HG03558 (cell line): Measurements from ENCODE around the gene ZC3H18.
"Not testable (repeated sequence)": the region's sequence is repeated elsewhere in the genome, so short reads cannot be mapped to it uniquely, and the experiment has no call there.

Experiments used
- ATAC-seq: cut with Tn5 transposase; IDR thresholded peaks from one replicate; pipeline ENCODE4 v1.9.1; 2021; ENCODE audit warnings: moderate number of reproducible peaks; ENCODE audit not compliant: unreplicated experiment; ENCODE audit errors: extremely low read depth

Gene ZC3H18

GRCh38 chr16:88665148-88665547 lies 94.9 kb downstream of the ZC3H18 start:
- ATAC-seq, result no peak

- ATAC-seq, result no peak
Observed at GRCh38 chr16:88665570-88665969, 95.4 kb downstream of the ZC3H18 start.

- no peak for ATAC-seq
Observed at GRCh38 chr16:88667461-88667860, 97.3 kb downstream of the ZC3H18 start.

GRCh38 chr16:88669493-88669892 lies 99.3 kb downstream of the ZC3H18 start:
- ATAC-seq, result not testable (repeated sequence)

GRCh38 chr16:88669980-88670379 lies 99.8 kb downstream of the ZC3H18 start:
- no peak for ATAC-seq

- no peak for ATAC-seq
Observed at GRCh38 chr16:88671806-88672205, 101.6 kb downstream of the ZC3H18 start.

- no peak for ATAC-seq
Observed at GRCh38 chr16:88672776-88673175, 102.6 kb downstream of the ZC3H18 start.

- no peak for ATAC-seq
Observed at GRCh38 chr16:88673716-88674379, 103.6 kb downstream of the ZC3H18 start.

- ATAC-seq, result no peak
Observed at GRCh38 chr16:88676502-88677242, 106.5 kb downstream of the ZC3H18 start.

GRCh38 chr16:88677721-88678120 lies 107.5 kb downstream of the ZC3H18 start:
- ATAC-seq, result no peak

- ATAC-seq, result no peak
Observed at GRCh38 chr16:88678224-88678979, 108.2 kb downstream of the ZC3H18 start.

GRCh38 chr16:88680554-88681083 lies 110.4 kb downstream of the ZC3H18 start:
- ATAC-seq, result no peak

- no peak for ATAC-seq
Observed at GRCh38 chr16:88681084-88681680, 111.0 kb downstream of the ZC3H18 start.
